Erythroblast (primary cell): ENCODE data around the gene EXOC6B.

Experiments
- DNase-seq, 2 experiments: peaks; one replicate each; lab custom pipeline; 2025; lab: John Stamatoyannopoulos, UW
- GATA1 ChIP-seq: IDR thresholded peaks from 2 replicates; pipeline ENCODE4 v1.6.1; 2011; ENCODE audit warnings: low read depth, mild to moderate bottlenecking, control low read depth, low read length, moderate library complexity
- POLR2A ChIP-seq: IDR thresholded peaks from 2 replicates; pipeline ENCODE4 v1.6.1; 2011; ENCODE audit warnings: mild to moderate bottlenecking, low read length

EXOC6B gene

DNA sequence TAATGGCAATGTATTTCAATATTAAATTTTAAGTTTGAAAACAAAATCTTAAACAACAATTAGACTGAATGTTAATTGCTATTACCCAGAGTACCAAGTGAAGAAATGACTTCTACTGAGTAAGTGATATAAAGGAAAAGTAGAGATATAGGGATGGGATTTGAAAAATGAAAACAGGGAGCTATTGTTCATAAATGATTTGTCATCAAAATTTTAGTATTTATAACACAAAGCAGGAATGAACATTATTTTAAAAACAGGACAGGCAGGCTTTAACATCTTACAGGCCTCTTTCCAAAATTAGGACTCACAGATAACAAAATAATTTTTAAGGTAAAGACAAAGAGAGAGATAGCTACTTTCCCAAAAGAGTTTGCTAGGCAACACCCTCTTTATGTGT is 3.9 kb downstream of the EXOC6B start:
- TF ChIP-seq POLR2A: no peak
- no peak for TF ChIP-seq GATA1
- DNase-seq: no peak

GRCh38 chr2:72821118-72821517 is 4.7 kb downstream of the EXOC6B start:
- DNase-seq: no peak
- TF ChIP-seq GATA1 (no peak), POLR2A (no peak)

- TF ChIP-seq POLR2A (no peak), GATA1 (no peak)
- DNase-seq: no peak
Measured at GRCh38 chr2:72819501-72819900, 6.3 kb downstream of the EXOC6B start.

DNA sequence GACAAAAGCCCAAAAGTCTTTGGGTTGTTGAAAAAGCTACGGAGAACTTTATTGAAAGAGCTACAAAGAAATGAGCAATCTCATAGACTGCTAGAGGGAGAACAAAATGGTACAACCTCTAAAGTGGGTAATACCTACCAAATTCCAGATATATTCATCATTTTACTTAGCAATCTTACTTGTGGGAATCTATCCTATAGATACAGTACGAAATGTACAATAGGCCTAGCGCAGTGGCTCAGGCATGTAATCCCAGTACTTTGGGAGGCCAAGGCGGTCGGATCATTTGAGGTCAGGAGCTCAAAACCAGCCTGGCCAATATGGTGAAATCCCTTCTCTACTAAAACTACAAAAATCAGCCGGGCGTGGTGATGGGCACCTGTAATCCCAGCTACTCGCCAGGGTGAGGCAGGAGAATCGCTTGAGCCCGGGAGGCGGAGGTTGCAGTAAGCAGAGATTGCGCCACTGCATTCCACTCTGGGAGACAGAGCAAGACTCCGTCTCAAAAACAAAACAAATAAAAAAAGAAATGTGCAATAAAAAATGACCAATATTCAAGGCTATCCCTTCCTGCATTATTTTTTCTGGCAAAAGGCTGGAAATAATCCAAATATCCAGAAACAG is 10.1 kb downstream of the EXOC6B start:
- DNase-seq: no peak
- TF ChIP-seq POLR2A (no peak), GATA1 (no peak)

- TF ChIP-seq GATA1 (no peak), POLR2A (no peak)
- no peak for DNase-seq
Measured at GRCh38 chr2:72813841-72814240, 12.0 kb downstream of the EXOC6B start.

- DNase-seq: no peak
- no peak for TF ChIP-seq GATA1
- no peak for TF ChIP-seq POLR2A
Measured at GRCh38 chr2:72810165-72810564, 15.7 kb downstream of the EXOC6B start.

DNA sequence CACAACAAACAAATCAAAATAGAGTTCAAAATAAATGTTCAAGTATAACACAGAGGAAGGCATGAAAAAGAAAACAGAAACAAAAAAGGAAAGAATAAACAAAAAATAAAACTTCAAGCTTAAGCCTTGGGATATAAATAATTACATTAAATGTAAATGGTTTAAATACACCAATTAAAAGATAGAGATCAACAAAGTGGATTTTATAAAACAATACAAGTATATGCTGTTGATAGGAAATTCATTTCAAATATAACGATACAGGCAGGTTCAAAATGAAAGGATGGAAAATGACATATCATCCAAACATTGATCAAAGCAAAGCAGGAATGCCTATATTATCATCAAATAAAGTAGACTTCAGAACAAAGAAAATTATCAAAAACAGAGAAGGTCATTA is 16.7 kb downstream of the EXOC6B start:
- no peak for TF ChIP-seq GATA1
- no peak for DNase-seq

DNA sequence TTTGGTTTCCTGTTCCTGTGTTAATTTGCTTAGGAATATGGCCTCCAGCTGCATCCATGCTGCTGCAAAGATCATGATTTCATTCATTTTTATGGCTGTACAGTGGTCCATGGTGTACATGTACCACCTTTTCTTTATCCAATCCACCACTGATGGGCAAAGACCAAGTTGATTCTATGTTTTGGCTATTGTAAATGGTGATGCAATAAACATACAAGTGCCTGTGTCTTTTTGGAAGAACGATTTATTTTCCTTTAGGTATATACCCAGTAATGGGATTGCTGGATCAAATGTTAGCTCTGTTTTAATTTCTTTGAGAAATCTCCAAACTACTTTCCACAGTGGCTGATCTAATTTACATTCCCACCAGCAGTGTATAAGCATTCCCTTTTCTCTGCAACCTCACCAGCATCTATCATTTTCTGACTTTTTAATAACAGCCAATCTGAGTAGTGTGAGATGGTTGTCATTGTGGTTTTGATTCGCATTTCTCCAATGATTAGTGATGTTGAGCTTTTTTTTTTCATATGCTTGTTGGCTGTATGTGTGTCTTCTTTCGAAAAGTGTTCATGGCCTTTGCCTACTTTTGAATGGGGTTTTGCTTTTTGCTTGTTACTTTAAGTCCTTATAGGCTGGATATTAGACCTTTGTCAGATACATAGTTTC is 19.4 kb downstream of the EXOC6B start:
- no peak for DNase-seq
- no peak for TF ChIP-seq POLR2A
- no peak for TF ChIP-seq GATA1

DNA sequence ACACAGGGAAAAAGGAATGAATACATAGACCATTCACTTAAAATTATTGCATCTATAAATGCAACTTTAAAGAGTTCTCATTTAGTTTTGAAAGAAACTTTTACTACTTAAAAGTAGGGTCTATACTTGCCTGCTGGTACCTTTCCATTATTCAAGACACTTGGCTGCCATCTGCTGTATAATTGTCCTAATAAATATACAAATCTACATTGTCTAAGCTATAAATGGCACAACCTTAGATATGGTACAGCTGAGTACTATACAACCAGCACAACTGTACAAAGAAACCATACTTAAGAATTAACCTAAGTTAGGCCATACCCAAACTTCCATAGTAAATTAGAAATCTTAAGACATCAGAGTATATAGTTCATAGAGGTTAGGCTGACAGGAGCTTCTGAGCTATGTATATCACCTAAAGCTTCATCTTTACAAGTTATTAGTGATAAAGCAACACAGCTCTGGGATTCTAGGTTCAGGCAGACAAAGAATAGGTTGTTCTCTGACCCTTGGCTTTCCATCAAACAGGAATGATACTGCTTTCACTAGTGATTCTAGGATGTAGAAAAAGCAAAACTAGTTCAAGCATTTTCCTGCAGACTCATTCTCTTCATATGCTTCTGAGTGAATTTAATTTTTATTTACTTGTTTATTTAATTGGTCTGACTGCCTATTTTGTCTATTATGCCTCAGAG is 22.1 kb downstream of the EXOC6B start:
- TF ChIP-seq POLR2A (no peak), GATA1 (no peak)

DNA sequence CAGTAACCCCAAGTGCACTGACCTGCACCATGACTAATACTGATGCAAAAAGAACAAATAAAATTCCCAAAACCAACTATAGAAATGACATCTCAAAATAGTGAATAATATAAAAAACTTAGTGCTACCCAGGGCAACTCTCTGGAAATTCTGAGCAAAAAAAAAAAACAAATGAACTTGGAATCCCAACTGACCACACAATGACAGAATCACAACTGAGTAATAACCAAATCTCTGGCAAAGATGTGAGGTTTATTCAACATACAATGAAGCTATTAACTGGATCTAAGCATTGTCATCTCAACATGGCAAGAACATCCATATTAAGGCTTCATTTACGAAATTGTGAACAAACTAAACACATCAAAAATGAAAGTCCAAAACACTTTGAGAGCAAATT is 22.7 kb downstream of the EXOC6B start:
- TF ChIP-seq GATA1 (no peak), POLR2A (no peak)
- no peak for DNase-seq

More for the DNA sequence above, 22.1 kb downstream of the EXOC6B start:
- no peak for DNase-seq

GRCh38 chr2:72800492-72800891 is 25.3 kb downstream of the EXOC6B start:
- DNase-seq: no peak
- TF ChIP-seq POLR2A (no peak), GATA1 (no peak)

GRCh38 chr2:72797740-72798139 is 28.1 kb downstream of the EXOC6B start:
- no peak for DNase-seq
- no peak for TF ChIP-seq POLR2A
- TF ChIP-seq GATA1: no peak

- DNase-seq: no peak
- TF ChIP-seq GATA1: no peak
- TF ChIP-seq POLR2A: no peak
Measured at GRCh38 chr2:72796766-72797165, 29.1 kb downstream of the EXOC6B start.

DNA sequence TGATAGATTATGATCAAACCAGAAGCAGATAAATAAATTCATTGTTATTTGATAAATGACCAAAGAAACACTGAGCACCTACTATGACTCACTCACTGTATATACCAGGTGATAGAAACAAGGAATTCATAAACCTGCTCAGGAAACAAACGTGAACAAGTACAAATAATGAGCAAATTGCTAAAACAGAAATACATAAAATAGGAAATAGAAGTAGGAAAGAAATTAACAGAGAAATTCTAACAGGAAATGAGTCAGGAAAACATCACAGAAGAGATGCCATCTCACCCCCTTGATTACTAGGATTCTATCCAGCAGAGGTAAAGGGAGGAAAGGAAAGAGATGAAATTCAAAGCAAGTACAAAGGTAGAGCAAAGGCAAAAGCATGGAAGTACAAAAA is 31.3 kb downstream of the EXOC6B start:
- no peak for TF ChIP-seq GATA1
- TF ChIP-seq POLR2A: no peak
- DNase-seq: no peak

DNA sequence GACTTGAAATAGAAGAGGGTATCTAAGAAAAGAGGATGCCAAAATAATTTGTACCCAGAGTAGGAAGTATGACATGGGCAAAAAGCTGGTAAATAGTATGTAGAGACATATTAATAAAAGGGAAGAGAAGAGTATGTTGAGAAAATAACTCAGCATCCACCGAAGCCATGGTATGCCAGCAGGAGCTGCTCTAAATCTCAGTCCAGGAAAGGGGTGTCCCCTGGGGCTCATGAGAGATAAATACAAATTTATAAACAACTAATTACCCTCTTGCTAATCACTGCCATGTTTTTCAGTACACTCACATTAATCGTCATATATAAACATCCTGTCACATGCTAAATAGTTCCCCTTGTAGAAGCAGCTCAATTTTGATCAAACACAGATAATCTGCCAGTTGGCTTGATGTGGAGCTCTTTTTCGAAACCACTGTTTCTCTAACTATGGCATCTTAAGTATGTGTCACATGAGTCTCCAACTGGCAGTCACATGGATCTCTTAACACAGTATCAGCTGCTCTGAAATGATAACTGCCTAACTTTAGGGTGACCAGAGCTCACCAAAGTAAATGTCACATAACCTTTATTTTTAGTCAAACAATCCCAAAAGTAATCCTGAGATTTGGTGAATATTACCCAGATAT is 31.9 kb downstream of the EXOC6B start:
- no peak for TF ChIP-seq POLR2A
- TF ChIP-seq GATA1: no peak
- peak; percentile 9 to 60 for DNase-seq
